Spinal cord (tissue), 10 donors: ENCODE data around the gene REPS2. TPM values are rescaled to one million over a fixed set of nuclear protein-coding genes. Genes with fewer than 3 reads are reported as not detected.

Experiments
- DNase-seq, 6 donors: peaks; one replicate each; pipeline versions ENCODE4 v3.0.0 to v3.0.0-alpha.2; 2013 to 2015; ENCODE audit warnings: low spot score in 6 of 6, low read depth in 4 of 6
- H3K27ac ChIP-seq: one replicate; pipeline ENCODE4 v1.5.1; 2013; ENCODE audit warnings: low read depth, low read length, control low read depth
- H3K27me3 ChIP-seq: one replicate; pipeline ENCODE4 v1.6.1; 2013; ENCODE audit warnings: low read length; ENCODE audit not compliant: control insufficient read depth, insufficient read depth
- H3K36me3 ChIP-seq: one replicate; pipeline ENCODE4 v1.6.1; 2013; ENCODE audit warnings: low read length; ENCODE audit not compliant: control insufficient read depth, insufficient read depth
- H3K4me1 ChIP-seq: one replicate; pipeline ENCODE4 v1.6.1; 2013; ENCODE audit warnings: low read length; ENCODE audit not compliant: control insufficient read depth, insufficient read depth
- H3K4me3 ChIP-seq: one replicate; pipeline ENCODE4 v1.5.1; 2013; ENCODE audit warnings: low read depth, low read length, control low read depth
- H3K9me3 ChIP-seq: one replicate; pipeline ENCODE4 v1.6.1; 2013; ENCODE audit warnings: low read length; ENCODE audit not compliant: control insufficient read depth, insufficient read depth
- WGBS: methylation state at CpG from one replicate; pipeline ENCODE4 v1.1.5; 2013; ENCODE audit warnings: missing lambda C conversion rate; ENCODE audit not compliant: insufficient coverage; 5-methylcytosine and 5-hydroxymethylcytosine counted together
- polyA plus RNA-seq, 2 donors: library from polyadenylated mRNA; unstranded; fragments of 120-200 nt; gene quantifications; one replicate each; pipeline ENCODE4 v1.2.1, GENCODE V29; 2013; ENCODE audit not compliant: insufficient read length in 2 of 2
- total RNA-seq, 2 donors: library from RNA; depleted of rRNA in 1 of 2; stranded (reverse); fragments of 120-200 nt in 1 of 2; fragments of >200 nt in 1 of 2; gene quantifications; one replicate each; pipeline versions ENCODE4 v1.2.3 to v1.2.4, GENCODE V29; 2013 to 2014
- donor health status: healthy.

Gene REPS2
- total and polyA plus RNA-seq, 4 donors: 13.4 to 61.1 (median 26.1) TPM

GRCh38 chrX:17009856-17010625 is 63.6 kb downstream of the REPS2 start:
- no peak overlapping the region for H3K4me3 ChIP-seq
- WGBS: no CpG with 5 or more reads among the region's 3 CpGs
- H3K36me3 ChIP-seq: no peaks in the 10 kb centered on the region
- H3K27me3 ChIP-seq: peaks cover 24% of the 10 kb centered on the region
- no peaks in the 10 kb centered on the region for H3K9me3 ChIP-seq
- no peak overlapping the region for H3K27ac ChIP-seq
- DNase-seq: no peak
- H3K4me1 ChIP-seq: no peaks in the 10 kb centered on the region

- Histone ChIP-seq H3K4me3 (no peak overlapping the region), H3K27ac (no peak overlapping the region), H3K36me3 (no peaks in the 10 kb centered on the region), H3K4me1 (no peaks in the 10 kb centered on the region), H3K27me3 (peaks cover 13% of the 10 kb centered on the region), H3K9me3 (no peaks in the 10 kb centered on the region)
- DNase-seq: no peak
- WGBS: no CpG with 5 or more reads among the region's 2 CpGs
Measured at GRCh38 chrX:17012465-17012864, 66.0 kb downstream of the REPS2 start.

GRCh38 chrX:17014216-17014615 is 67.8 kb downstream of the REPS2 start:
- DNase-seq: no peak
- Histone ChIP-seq H3K36me3 (no peaks in the 10 kb centered on the region), H3K9me3 (no peaks in the 10 kb centered on the region), H3K27ac (no peak overlapping the region), H3K4me1 (no peaks in the 10 kb centered on the region), H3K27me3 (peaks cover 9% of the 10 kb centered on the region), H3K4me3 (no peak overlapping the region)
- 50% methylated on average over 1 of the region's 3 CpGs for WGBS

GRCh38 chrX:17017134-17017533 is 70.7 kb downstream of the REPS2 start:
- Histone ChIP-seq H3K27ac (no peak overlapping the region), H3K4me3 (no peak overlapping the region), H3K4me1 (no peaks in the 10 kb centered on the region), H3K36me3 (no peaks in the 10 kb centered on the region), H3K27me3 (peaks cover 6% of the 10 kb centered on the region), H3K9me3 (no peaks in the 10 kb centered on the region)
- DNase-seq: no peak
- no CpG with 5 or more reads among the region's 4 CpGs for WGBS

- DNase-seq: no peak
- Histone ChIP-seq H3K4me1 (no peaks in the 10 kb centered on the region), H3K4me3 (no peak overlapping the region), H3K27ac (no peak overlapping the region), H3K9me3 (no peaks in the 10 kb centered on the region), H3K36me3 (no peaks in the 10 kb centered on the region), H3K27me3 (peaks cover 5% of the 10 kb centered on the region)
- no CpG with 5 or more reads among the region's 2 CpGs for WGBS
Measured at GRCh38 chrX:17020356-17020755, 73.9 kb downstream of the REPS2 start.

- Histone ChIP-seq H3K4me1 (no peaks in the 10 kb centered on the region), H3K27ac (no peak overlapping the region), H3K27me3 (peaks cover 7% of the 10 kb centered on the region), H3K9me3 (no peaks in the 10 kb centered on the region), H3K4me3 (no peak overlapping the region), H3K36me3 (no peaks in the 10 kb centered on the region)
- peak in 1 of 6 donors; percentile 62 for DNase-seq
- 61% methylated on average over 8 of the region's 10 CpGs for WGBS
Measured at GRCh38 chrX:17020851-17021821, 74.7 kb downstream of the REPS2 start.

- H3K27ac ChIP-seq: no peak overlapping the region
- WGBS: no CpG with 5 or more reads among the region's 10 CpGs
- no peaks in the 10 kb centered on the region for H3K36me3 ChIP-seq
- H3K4me3 ChIP-seq: no peak overlapping the region
- peak in 3 of 6 donors; percentile 36 to 84 (median 57) for DNase-seq
- H3K4me1 ChIP-seq: no peaks in the 10 kb centered on the region
- H3K9me3 ChIP-seq: no peaks in the 10 kb centered on the region
- H3K27me3 ChIP-seq: peaks cover 7% of the 10 kb centered on the region
Measured at GRCh38 chrX:17021851-17022604, 75.6 kb downstream of the REPS2 start.

GRCh38 chrX:17023661-17024060 is 77.2 kb downstream of the REPS2 start:
- Histone ChIP-seq H3K9me3 (no peaks in the 10 kb centered on the region), H3K27me3 (peaks cover 7% of the 10 kb centered on the region), H3K27ac (no peak overlapping the region), H3K4me1 (no peaks in the 10 kb centered on the region), H3K4me3 (no peak overlapping the region), H3K36me3 (no peaks in the 10 kb centered on the region)
- no CpG with 5 or more reads among the region's 2 CpGs for WGBS
- DNase-seq: no peak

GRCh38 chrX:17024886-17025285 is 78.4 kb downstream of the REPS2 start:
- Histone ChIP-seq H3K27me3 (peaks cover 12% of the 10 kb centered on the region), H3K4me1 (no peaks in the 10 kb centered on the region), H3K27ac (no peak overlapping the region), H3K4me3 (no peak overlapping the region), H3K9me3 (no peaks in the 10 kb centered on the region), H3K36me3 (no peaks in the 10 kb centered on the region)
- peak in 2 of 6 donors; percentile 22 to 58 for DNase-seq
- 28% methylated on average over 9 of the region's 11 CpGs for whole genome bisulfite sequencing
